H1 (cell line): ENCODE data around the gene SCUBE2. TPM values are rescaled to one million over a fixed set of nuclear protein-coding genes. Genes with fewer than 3 reads are reported as not detected.
"Not testable (repeated sequence)": the region's sequence is repeated elsewhere in the genome, so short reads cannot be mapped to it uniquely, and the experiment has no call there.

Experiments
- CTCF ChIA-PET: fragments of 300-600 bp; sonication (Branson Sonifier 250); formaldehyde crosslinking; loops from one replicate; lab custom pipeline; 2021; ENCODE audit not compliant: partially characterized antibody; lab: Charles Lee
- POLR2A ChIA-PET: fragments of 300-600 bp; sonication (Branson Sonifier 250); formaldehyde crosslinking; loops from one replicate; lab custom pipeline; 2021; ENCODE audit warnings: inconsistent platforms; ENCODE audit not compliant: partially characterized antibody; lab: Charles Lee
- DNase-seq, 2 experiments: peaks; one replicate each; pipeline versions ENCODE4 v3.0.0 to v3.0.0-alpha.2; 2010 to 2022; ENCODE audit warnings: low spot score in 2 of 2, low read depth in 1 of 2, mixed read lengths in 1 of 2
- FAIRE-seq: peaks from 2 replicates; lab custom pipeline; 2011; peaks lifted over from hg19 to GRCh38; lab: Jason Lieb, UNC
- H2AFZ ChIP-seq: 2 replicates; pipeline ENCODE4 v1.8.1; 2012; ENCODE audit warnings: low read length, inconsistent platforms
- H2AK5ac ChIP-seq: 2 replicates; pipeline ENCODE4 v1.6.1; 2013; ENCODE audit warnings: low read depth, low read length
- H2BK120ac ChIP-seq: replicated peaks from 2 replicates; pipeline ENCODE3; 2013; ENCODE audit warnings: low read depth, low read length, inconsistent platforms
- H2BK12ac ChIP-seq: 2 replicates; pipeline ENCODE4 v1.6.1; 2013; ENCODE audit warnings: low read depth, low read length
- H2BK15ac ChIP-seq: 2 replicates; pipeline ENCODE4 v1.6.1; 2013; ENCODE audit warnings: low read length
- H2BK20ac ChIP-seq: 2 replicates; pipeline ENCODE4 v1.6.1; 2013; ENCODE audit warnings: low read length
- H2BK5ac ChIP-seq: 2 replicates; pipeline ENCODE4 v1.6.1; 2013; ENCODE audit warnings: low read depth, low read length
- H3K14ac ChIP-seq: 2 replicates; pipeline ENCODE4 v1.6.1; 2013; ENCODE audit warnings: inconsistent platforms; ENCODE audit not compliant: insufficient read length
- H3K18ac ChIP-seq: 2 replicates; pipeline ENCODE4 v1.6.1; 2013; ENCODE audit warnings: low read length; ENCODE audit errors: extremely low read depth
- H3K23ac ChIP-seq: 2 replicates; pipeline ENCODE4 v1.6.1; 2013; ENCODE audit warnings: inconsistent platforms; ENCODE audit not compliant: insufficient read length
- H3K23me2 ChIP-seq: 2 replicates; pipeline ENCODE4 v1.6.1; 2013; ENCODE audit warnings: low read depth, low read length
- H3K27ac ChIP-seq: 2 replicates; pipeline ENCODE4 v1.6.1; 2011; ENCODE audit warnings: low read depth, low read length, inconsistent platforms
- H3K27me3 ChIP-seq, 4 experiments: replicated peaks in 1 of 4; 1 replicate in 1 of 4; 2 replicates in 3 of 4; pipeline versions ENCODE4 v1.6.1 to v1.8.1; 2011 to 2013; ENCODE audit warnings: low read length in 3 of 4, mild to moderate bottlenecking in 3 of 4, inconsistent platforms in 2 of 4, mixed read lengths in 2 of 4, moderate library complexity in 1 of 4; ENCODE audit not compliant: control insufficient read depth in 3 of 4, insufficient read depth in 3 of 4; ENCODE audit errors: extremely low read depth in 1 of 4
- H3K36me3 ChIP-seq, 4 experiments: 2 replicates each; pipeline versions ENCODE4 v1.6.1 to v1.8.1; 2011 to 2013; ENCODE audit warnings: mild to moderate bottlenecking in 4 of 4, low read length in 3 of 4, moderate library complexity in 2 of 4, control low read depth in 1 of 4, inconsistent platforms in 1 of 4; ENCODE audit not compliant: insufficient read depth in 4 of 4, control insufficient read depth in 2 of 4
- H3K4ac ChIP-seq: replicated peaks from 2 replicates; pipeline ENCODE3; 2013; ENCODE audit warnings: low read length, low read depth, mixed read lengths, inconsistent platforms; ENCODE audit not compliant: insufficient read length
- H3K4me1 ChIP-seq, 4 experiments: replicated peaks in 1 of 4; 1 replicate in 1 of 4; 2 replicates in 3 of 4; pipeline versions ENCODE4 v1.6.1 to v1.8.1; 2011 to 2013; ENCODE audit warnings: low read length in 3 of 4, inconsistent platforms in 2 of 4, mixed read lengths in 1 of 4; ENCODE audit not compliant: insufficient read depth in 4 of 4, control insufficient read depth in 3 of 4
- H3K4me2 ChIP-seq, 2 experiments: 2 replicates each; pipeline versions ENCODE4 v1.6.1 to v1.8.1; 2011 to 2013; ENCODE audit warnings: low read depth in 2 of 2, low read length in 2 of 2, control low read depth in 1 of 2, inconsistent platforms in 1 of 2, mild to moderate bottlenecking in 1 of 2; ENCODE audit not compliant: insufficient read depth in 1 of 2
- H3K4me3 ChIP-seq, 4 experiments: fragments of 200-600, 300-600 bp in 1 of 4; sonication (generic), shearing (Covaris generic), sonication (Bioruptor Twin) in 1 of 4; 2 replicates each; pipeline versions ENCODE4 v1.5.1 to v1.8.1; 2011 to 2016; ENCODE audit warnings: low read length in 4 of 4, low read depth in 3 of 4, control low read depth in 2 of 4, inconsistent platforms in 2 of 4, mild to moderate bottlenecking in 2 of 4, mixed read lengths in 1 of 4, moderate library complexity in 1 of 4; ENCODE audit not compliant: insufficient read depth in 2 of 4; ENCODE audit errors: extremely low read depth in 1 of 4
- H3K56ac ChIP-seq: replicated peaks from 2 replicates; pipeline ENCODE3; 2013; ENCODE audit warnings: low read depth, mild to moderate bottlenecking, mixed read lengths, low read length, inconsistent platforms; ENCODE audit not compliant: insufficient read length
- H3K79me1 ChIP-seq: 2 replicates; pipeline ENCODE4 v1.6.1; 2013; ENCODE audit warnings: low read depth, low read length, control low read depth
- H3K79me2 ChIP-seq, 2 experiments: 2 replicates each; pipeline versions ENCODE4 v1.6.1 to v1.8.1; 2012 to 2013; ENCODE audit warnings: low read length in 2 of 2, mild to moderate bottlenecking in 2 of 2, inconsistent platforms in 1 of 2; ENCODE audit not compliant: insufficient read depth in 2 of 2, control insufficient read depth in 1 of 2
- H3K9ac ChIP-seq, 4 experiments: replicated peaks in 1 of 4; 1 replicate in 1 of 4; 2 replicates in 3 of 4; pipeline versions ENCODE4 v1.6.1 to v1.8.1; 2011 to 2013; ENCODE audit warnings: low read depth in 3 of 4, low read length in 3 of 4, control low read depth in 2 of 4, mild to moderate bottlenecking in 2 of 4, moderate library complexity in 2 of 4, inconsistent platforms in 1 of 4; ENCODE audit errors: extremely low read depth in 1 of 4
- H3K9me3 ChIP-seq, 2 experiments: 2 replicates each; pipeline versions ENCODE4 v1.6.1 to v1.8.1; 2012 to 2013; ENCODE audit warnings: mild to moderate bottlenecking in 2 of 2, moderate library complexity in 2 of 2, control low read depth in 1 of 2, inconsistent platforms in 1 of 2, low read depth in 1 of 2, low read length in 1 of 2, mixed read lengths in 1 of 2; ENCODE audit not compliant: insufficient read depth in 2 of 2
- H4K20me1 ChIP-seq, 2 experiments: replicated peaks in 1 of 2; 2 replicates each; pipeline versions ENCODE3 to v1.8.1; 2011 to 2013; ENCODE audit warnings: inconsistent platforms in 2 of 2, low read length in 2 of 2, mild to moderate bottlenecking in 1 of 2; ENCODE audit not compliant: insufficient read depth in 2 of 2, control insufficient read depth in 1 of 2
- H4K5ac ChIP-seq: 2 replicates; pipeline ENCODE4 v1.6.1; 2013; ENCODE audit warnings: low read length, low read depth, mixed read lengths, inconsistent platforms; ENCODE audit not compliant: insufficient read length
- H4K8ac ChIP-seq: 2 replicates; pipeline ENCODE4 v1.8.0; 2013; ENCODE audit warnings: mild to moderate bottlenecking, moderate library complexity, low read length, inconsistent platforms; ENCODE audit not compliant: insufficient read depth; ENCODE audit errors: extremely low read depth
- H4K91ac ChIP-seq: replicated peaks from 2 replicates; pipeline ENCODE3; 2013; ENCODE audit warnings: low read length, mixed read lengths, inconsistent platforms; ENCODE audit not compliant: insufficient read length
- BCL11A ChIP-seq, 2 experiments: IDR thresholded peaks; one replicate each; pipeline ENCODE4 v1.6.1; 2011; ENCODE audit warnings: low read depth in 2 of 2, low read length in 2 of 2, mild to moderate bottlenecking in 2 of 2
- CEBPB ChIP-seq: IDR thresholded peaks from 2 replicates; pipeline ENCODE4 v1.6.1; 2012; ENCODE audit warnings: low read depth, low read length
- MAFK ChIP-seq: IDR thresholded peaks from 2 replicates; pipeline ENCODE4 v1.6.1; 2012; ENCODE audit warnings: low read depth, mild to moderate bottlenecking, improper control_type of control experiment, low read length
- POLR2A ChIP-seq, 2 experiments: IDR thresholded peaks; 1 replicate in 1 of 2; 2 replicates in 1 of 2; pipeline ENCODE4 v1.6.1; 2011; ENCODE audit warnings: low read depth in 2 of 2, low read length in 2 of 2, mild to moderate bottlenecking in 2 of 2; ENCODE audit errors: control extremely low read depth in 1 of 2
- RNF2 ChIP-seq: fragments of 200-900, 300-1000 bp; sonication (generic); IDR thresholded peaks from 2 replicates; pipeline ENCODE4 v1.7.1; 2016; ENCODE audit warnings: borderline replicate concordance, low read depth, mild to moderate bottlenecking, antibody characterized with exemption, low read length; ENCODE audit not compliant: poor library complexity, severe bottlenecking; ENCODE audit errors: missing control alignments
- TAF7 ChIP-seq: optimal IDR thresholded peaks from 2 replicates; pipeline ENCODE3; 2011; ENCODE audit warnings: low read depth, mild to moderate bottlenecking, inconsistent platforms, low read length, moderate library complexity, borderline replicate concordance
- YY1 ChIP-seq: IDR thresholded peaks from 2 replicates; pipeline ENCODE4 v1.6.1; 2011; ENCODE audit warnings: low read depth, mild to moderate bottlenecking, low read length
- WGBS, 2 experiments: shearing (Covaris generic) in 1 of 2; methylation state at CpG; one replicate each; pipeline versions ENCODE4 v1.1.6 to v1.1.7; 2013 to 2015; ENCODE audit warnings: low lambda C conversion rate in 2 of 2, mixed read lengths in 2 of 2, inconsistent platforms in 1 of 2, low coverage in 1 of 2, missing lambda C conversion rate in 1 of 2; ENCODE audit not compliant: insufficient replicate concordance in 2 of 2, insufficient coverage in 1 of 2, insufficient read length in 1 of 2; ENCODE audit errors: extremely low coverage in 1 of 2, missing lambda C conversion rate in 1 of 2; 5-methylcytosine and 5-hydroxymethylcytosine counted together
- polyA plus RNA-seq, 7 experiments: library from polyadenylated mRNA; depleted of rRNA in 3 of 7; stranded (reverse) in 5 of 7; unstranded in 2 of 7; fragments of >200 nt in 5 of 7; fragments of 200-250 nt in 2 of 7; gene quantifications; 1 replicate in 5 of 7; 2 replicates in 1 of 7; 4 replicates in 1 of 7; pipeline versions ENCODE4 v1.2.1 to v1.2.3, GENCODE V29; 2011 to 2013; ENCODE audit warnings: missing spikeins in 2 of 7, mixed read lengths in 2 of 7
- total RNA-seq: library from RNA; stranded (reverse); fragmentation: NEBNext Ultra II Directional; extraction: Animal tissue kit (Norgen Biotek cat#: 25700); gene quantifications from 2 replicates; pipeline ENCODE4 v1.2.1, GENCODE V29; 2021
- TF ChIP-seq, protein P1 (sequence below): IDR thresholded peaks from 2 replicates; pipeline ENCODE4 v1.6.1; 2011; ENCODE audit warnings: low read depth, mild to moderate bottlenecking, low read length; ENCODE audit not compliant: insufficient read depth

SCUBE2 gene
- total and polyA plus RNA-seq, 2 of the 8 experiments (the other 6 are each of a cell fraction or from before 2014, with no cell fraction given), result 0.29 to 1.2 TPM

DNA sequence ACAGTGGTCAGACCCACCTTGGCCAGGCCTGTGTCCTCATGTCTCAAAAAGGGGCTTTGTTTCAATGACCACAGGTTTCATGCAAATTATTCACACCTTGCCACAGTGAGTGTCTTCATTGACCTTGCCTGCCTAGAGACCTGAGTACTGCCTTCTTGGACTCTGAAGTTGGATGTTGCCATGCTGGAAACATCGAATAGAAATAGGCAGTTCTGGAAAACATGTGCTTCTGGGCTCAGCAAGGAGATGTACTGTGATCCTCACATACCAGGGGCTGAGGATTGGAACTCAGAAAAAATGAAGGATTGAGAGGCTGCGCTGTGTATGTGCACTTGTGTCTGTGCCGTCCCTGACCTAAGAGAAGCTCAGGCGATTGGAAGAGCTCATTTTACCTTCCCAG is 78.0 kb downstream of the SCUBE2 start (continued):
- TF ChIP-seq POLR2A (IDR thresholded peaks at IDR 0.05; ENCODE audit: control extremely low read depth in 1 of 2, low read depth in 2 of 2, low read length in 2 of 2) (no peak), TAF7 (no peak), YY1 (no peak), CEBPB (no peak), BCL11A (IDR thresholded peaks at IDR 0.05; ENCODE audit: low read depth in 2 of 2, low read length in 2 of 2) (no peak), MAFK (no peak), RNF2 (no peak)
- TF ChIP-seq, protein P1, sequence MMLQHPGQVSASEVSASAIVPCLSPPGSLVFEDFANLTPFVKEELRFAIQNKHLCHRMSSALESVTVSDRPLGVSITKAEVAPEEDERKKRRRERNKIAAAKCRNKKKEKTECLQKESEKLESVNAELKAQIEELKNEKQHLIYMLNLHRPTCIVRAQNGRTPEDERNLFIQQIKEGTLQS, result no peak
- TF ChIP-seq, all 59 proteins: peak for 0

DNA sequence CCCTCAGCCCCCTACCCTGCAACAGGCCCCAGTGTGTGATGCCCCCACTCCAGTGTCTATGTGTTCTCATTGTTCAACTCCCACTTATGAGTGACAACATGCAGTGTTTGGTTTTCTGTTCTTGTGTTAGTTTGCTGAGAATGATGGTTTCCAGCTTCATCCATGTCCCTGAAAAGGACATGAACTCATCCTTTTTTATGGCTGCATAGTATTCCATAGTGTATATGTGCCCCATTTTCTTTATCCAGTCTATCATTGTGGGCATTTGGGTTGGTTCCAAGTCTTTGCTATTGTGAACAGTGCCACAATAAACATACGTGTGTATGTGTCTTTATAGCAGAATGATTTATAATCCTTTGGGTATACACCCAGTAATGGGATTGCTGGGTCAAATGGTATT is 81.9 kb downstream of the SCUBE2 start:
- H3K18ac ChIP-seq, H3K23ac ChIP-seq, POLR2A ChIA-PET, H3K4me2 ChIP-seq, H2AK5ac ChIP-seq, DNase-seq, H3K56ac ChIP-seq, H3K4me1 ChIP-seq, H2BK15ac ChIP-seq, H3K79me2 ChIP-seq, H3K4me3 ChIP-seq, H2BK20ac ChIP-seq, H2AFZ ChIP-seq, FAIRE-seq, H3K36me3 ChIP-seq, H3K4ac ChIP-seq, H3K27ac ChIP-seq, H2BK5ac ChIP-seq, H4K20me1 ChIP-seq, H3K23me2 ChIP-seq, H3K9ac ChIP-seq, H2BK12ac ChIP-seq, H4K5ac ChIP-seq, H4K91ac ChIP-seq, H3K14ac ChIP-seq, H3K9me3 ChIP-seq, H2BK120ac ChIP-seq, H4K8ac ChIP-seq, H3K79me1 ChIP-seq: not testable (repeated sequence)
- WGBS, 2 experiments, result 76% methylated on average over 1 of the region's 1 CpG; no CpG with 5 or more reads in 1 of the 2 experiments
- H3K27me3 ChIP-seq, result peaks cover 10 to 26% (median 20%) of the 10 kb centered on the region in 4 experiments
- CTCF ChIA-PET, result interaction anchor here (1.4 kb wide), 1 partner anchor 51 kb away, joined by 4 read pairs; no protein-coding TSS in a partner anchor
